Uterus (tissue), 2 donors: ENCODE data around the gene NMNAT3.

Source experiments
- CTCF ChIP-seq, 4 experiments: fragments of 200-600 bp in 2 of 4; fragments of 450-650 bp in 2 of 4; sonication (generic) in 2 of 4; IDR thresholded peaks; one replicate each; pipeline ENCODE4 v1.5.1; 2016 to 2019; ENCODE audit warnings: antibody characterized with exemption in 4 of 4, mild to moderate bottlenecking in 2 of 4, moderate library complexity in 1 of 4
- POLR2A ChIP-seq, 2 donors: fragments of 450-650 bp; IDR thresholded peaks; one replicate each; pipeline ENCODE4 v1.6.1; 2016; ENCODE audit warnings: antibody characterized with exemption in 2 of 2, mild to moderate bottlenecking in 1 of 2, moderate library complexity in 1 of 2

- TF ChIP-seq CTCF (IDR thresholded peaks at IDR 0.05): no peak
- no peak for TF ChIP-seq POLR2A (IDR thresholded peaks at IDR 0.05)
Observed at GRCh38 chr3:139655909-139656595, 21.7 kb downstream of the NMNAT3 start.
